ENCODE measurements around the gene CDH4. TPM values are rescaled to one million over a fixed set of nuclear protein-coding genes. Genes with fewer than 3 reads are reported as not detected.

CDH4 gene
- total RNA-seq, 2 donors from 2014 or later: 0.05 to 2.2 TPM

DNA sequence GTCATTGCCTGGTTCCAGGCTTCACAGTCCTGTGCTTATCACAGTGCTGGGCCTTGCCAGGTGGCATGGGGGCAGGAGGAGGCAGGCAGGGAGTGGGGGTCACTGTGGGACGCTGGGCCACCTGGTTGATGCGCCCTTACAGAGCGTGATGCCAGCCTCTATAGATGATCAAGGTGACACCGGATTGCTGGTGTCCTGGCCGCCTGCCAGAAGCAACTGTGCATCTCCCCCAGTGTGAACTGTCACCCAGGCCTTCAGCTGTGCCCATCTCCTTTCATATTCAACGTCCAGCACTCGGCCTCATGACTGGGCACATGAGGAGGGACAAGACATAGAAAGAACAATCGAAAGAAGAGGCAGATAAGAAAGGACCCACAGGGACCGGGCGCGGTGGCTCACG, 494.7 kb downstream of the CDH4 start:
- intact Hi-C loops (cut with DNase I): no loop called here
- Histone ChIP-seq H3K9me3 (no peaks in the 10 kb centered on the region), H3K36me3 (no peaks in the 10 kb centered on the region), H3K27me3 (replicated peaks; ENCODE audit: insufficient read depth) (no peaks in the 10 kb centered on the region), H3K27ac (no peak overlapping the region), H3K4me1 (replicated peaks) (no peaks in the 10 kb centered on the region), H3K4me3 (no peak overlapping the region)
- no peak for DNase-seq (ENCODE audit: low spot score)
- TF ChIP-seq POLR2AphosphoS5 (IDR thresholded peaks at IDR 0.05) (no peak), POLR2A (IDR thresholded peaks at IDR 0.05) (no peak)
- TF ChIP-seq, protein P1, sequence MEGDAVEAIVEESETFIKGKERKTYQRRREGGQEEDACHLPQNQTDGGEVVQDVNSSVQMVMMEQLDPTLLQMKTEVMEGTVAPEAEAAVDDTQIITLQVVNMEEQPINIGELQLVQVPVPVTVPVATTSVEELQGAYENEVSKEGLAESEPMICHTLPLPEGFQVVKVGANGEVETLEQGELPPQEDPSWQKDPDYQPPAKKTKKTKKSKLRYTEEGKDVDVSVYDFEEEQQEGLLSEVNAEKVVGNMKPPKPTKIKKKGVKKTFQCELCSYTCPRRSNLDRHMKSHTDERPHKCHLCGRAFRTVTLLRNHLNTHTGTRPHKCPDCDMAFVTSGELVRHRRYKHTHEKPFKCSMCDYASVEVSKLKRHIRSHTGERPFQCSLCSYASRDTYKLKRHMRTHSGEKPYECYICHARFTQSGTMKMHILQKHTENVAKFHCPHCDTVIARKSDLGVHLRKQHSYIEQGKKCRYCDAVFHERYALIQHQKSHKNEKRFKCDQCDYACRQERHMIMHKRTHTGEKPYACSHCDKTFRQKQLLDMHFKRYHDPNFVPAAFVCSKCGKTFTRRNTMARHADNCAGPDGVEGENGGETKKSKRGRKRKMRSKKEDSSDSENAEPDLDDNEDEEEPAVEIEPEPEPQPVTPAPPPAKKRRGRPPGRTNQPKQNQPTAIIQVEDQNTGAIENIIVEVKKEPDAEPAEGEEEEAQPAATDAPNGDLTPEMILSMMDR (IDR thresholded peaks at IDR 0.05): no peak
- WGBS: 95% methylated on average over 12 of the region's 12 CpGs

DNA sequence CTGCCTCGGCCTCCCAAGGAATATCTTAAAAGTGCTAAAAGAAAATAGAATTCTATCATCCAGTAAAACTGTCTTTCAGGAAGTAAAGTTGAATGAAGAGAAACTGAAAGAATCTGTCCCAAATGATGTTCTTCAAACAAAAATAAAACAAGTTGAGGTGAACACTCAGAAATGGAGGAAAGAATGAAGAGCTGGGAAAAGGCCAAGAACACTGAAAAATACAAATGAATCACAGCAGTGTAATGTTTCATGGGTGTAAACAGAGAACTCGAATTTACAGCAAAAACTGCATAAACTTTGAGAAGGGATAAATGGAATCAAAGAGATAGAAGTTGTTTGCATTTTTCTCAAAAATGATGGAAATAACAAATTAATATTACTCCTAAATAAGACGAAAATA, 496.3 kb downstream of the CDH4 start:
- H3K36me3 ChIP-seq: no peaks in the 10 kb centered on the region
- H3K27ac ChIP-seq: no peak overlapping the region
- intact Hi-C loops (cut with DNase I): no loop called here
- H3K4me3 ChIP-seq: no peak overlapping the region
- 42% methylated on average over 3 of the region's 3 CpGs for WGBS
- no peaks in the 10 kb centered on the region for H3K9me3 ChIP-seq
- no peaks in the 10 kb centered on the region for H3K4me1 ChIP-seq (replicated peaks)
- DNase-seq (ENCODE audit: low spot score): no peak
- no peaks in the 10 kb centered on the region for H3K27me3 ChIP-seq (replicated peaks; ENCODE audit: insufficient read depth)
- no peak for TF ChIP-seq POLR2A (IDR thresholded peaks at IDR 0.05)
- no peak for TF ChIP-seq POLR2AphosphoS5 (IDR thresholded peaks at IDR 0.05)
- TF ChIP-seq, protein P1 (IDR thresholded peaks at IDR 0.05): no peak

DNA sequence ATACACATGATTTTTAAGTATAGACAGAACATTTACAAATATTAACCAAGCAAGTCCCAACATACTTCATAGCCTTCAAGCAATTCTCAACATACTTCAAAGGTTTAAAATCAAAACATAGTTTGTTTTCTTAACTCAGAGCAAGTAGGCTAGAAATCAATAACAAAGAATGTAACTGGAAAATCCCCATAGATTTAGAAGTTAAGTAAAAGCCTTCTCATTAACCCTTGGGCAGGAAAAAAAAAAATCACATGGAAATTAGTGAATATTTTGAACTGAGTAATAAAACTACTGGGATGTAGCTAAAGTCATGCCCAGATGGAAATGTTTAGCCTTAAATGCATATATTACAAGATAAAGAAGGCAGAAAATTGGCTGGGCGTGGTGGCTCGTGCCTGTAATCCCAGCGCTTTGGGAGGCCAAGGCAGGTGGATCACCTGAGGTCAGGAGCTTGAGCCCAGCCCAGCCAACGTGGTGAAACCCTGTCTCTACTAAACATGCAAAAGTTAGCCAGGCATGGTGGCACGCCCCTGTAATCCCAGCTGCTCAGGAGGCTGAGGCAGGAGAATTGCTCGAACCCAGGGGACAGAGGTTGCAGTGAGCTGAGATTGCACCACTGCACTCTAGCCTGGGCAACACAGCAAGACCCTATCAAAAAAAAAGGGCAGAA, 497.5 kb downstream of the CDH4 start:
- no peak overlapping the region for H3K27ac ChIP-seq
- no peaks in the 10 kb centered on the region for H3K9me3 ChIP-seq
- intact Hi-C loops (cut with DNase I): no loop called here
- no peak for TF ChIP-seq POLR2AphosphoS5 (IDR thresholded peaks at IDR 0.05)
- TF ChIP-seq POLR2A (IDR thresholded peaks at IDR 0.05): no peak
- no peak overlapping the region for H3K4me3 ChIP-seq
- no peak for DNase-seq (ENCODE audit: low spot score)
- no peaks in the 10 kb centered on the region for H3K36me3 ChIP-seq
- 62% methylated on average over 6 of the region's 6 CpGs for WGBS
- H3K27me3 ChIP-seq (replicated peaks; ENCODE audit: insufficient read depth): no peaks in the 10 kb centered on the region
- no peaks in the 10 kb centered on the region for H3K4me1 ChIP-seq (replicated peaks)

DNA sequence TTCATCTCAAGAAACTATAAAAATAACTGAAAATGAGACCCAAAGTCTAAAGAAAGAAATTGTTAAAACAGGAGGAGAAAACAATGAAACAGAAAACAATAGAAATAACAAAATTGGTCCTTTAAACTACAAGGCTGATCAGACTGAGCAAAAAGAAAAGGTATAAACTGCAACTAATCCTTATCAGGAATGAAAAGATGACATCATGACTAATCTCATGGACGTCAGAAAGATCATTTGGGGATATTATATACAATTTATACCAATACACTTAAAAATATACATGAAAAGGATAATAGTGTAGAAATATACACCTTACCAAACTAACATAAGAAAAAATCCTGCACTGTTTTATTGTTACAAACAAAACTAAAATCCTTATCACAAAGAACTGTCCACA, 498.0 kb downstream of the CDH4 start:
- Histone ChIP-seq H3K36me3 (no peaks in the 10 kb centered on the region), H3K9me3 (no peaks in the 10 kb centered on the region), H3K27me3 (replicated peaks; ENCODE audit: insufficient read depth) (no peaks in the 10 kb centered on the region), H3K27ac (no peak overlapping the region), H3K4me1 (replicated peaks) (no peaks in the 10 kb centered on the region), H3K4me3 (no peak overlapping the region)
- TF ChIP-seq POLR2A (IDR thresholded peaks at IDR 0.05) (no peak), POLR2AphosphoS5 (IDR thresholded peaks at IDR 0.05) (no peak)
- TF ChIP-seq, protein P1 (IDR thresholded peaks at IDR 0.05): no peak
- intact Hi-C loops (cut with DNase I): no loop called here
- no peak for DNase-seq (ENCODE audit: low spot score)
- 63% methylated on average over 1 of the region's 1 CpG for WGBS

DNA sequence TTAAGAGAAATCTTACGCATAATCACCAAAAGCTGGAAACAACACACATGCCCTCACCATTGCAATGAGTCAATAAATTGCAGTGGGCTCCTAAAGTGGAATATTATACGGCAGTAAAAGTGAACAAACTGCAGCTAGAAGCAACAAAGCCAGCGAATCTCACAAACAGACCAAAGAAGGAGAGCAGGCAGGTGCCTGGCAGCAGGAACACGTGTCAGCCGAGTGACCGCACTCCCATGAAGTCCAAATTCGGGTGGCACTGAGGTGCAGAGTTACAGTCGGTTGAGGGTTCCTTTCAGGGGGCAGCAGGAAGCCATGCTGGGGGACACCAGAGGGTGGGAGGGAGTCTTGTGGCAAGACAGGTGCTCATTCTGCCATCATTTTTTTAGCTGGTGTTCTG, 500.5 kb downstream of the CDH4 start:
- Histone ChIP-seq H3K4me1 (replicated peaks) (no peaks in the 10 kb centered on the region), H3K27ac (no peak overlapping the region), H3K9me3 (no peaks in the 10 kb centered on the region), H3K27me3 (replicated peaks; ENCODE audit: insufficient read depth) (no peaks in the 10 kb centered on the region), H3K4me3 (no peak overlapping the region), H3K36me3 (no peaks in the 10 kb centered on the region)
- TF ChIP-seq POLR2AphosphoS5 (IDR thresholded peaks at IDR 0.05) (no peak), POLR2A (IDR thresholded peaks at IDR 0.05) (no peak)
- TF ChIP-seq, protein P1 (IDR thresholded peaks at IDR 0.05): no peak
- WGBS: 96% methylated on average over 8 of the region's 8 CpGs
- intact Hi-C loops (cut with DNase I): no loop called here
- DNase-seq (ENCODE audit: low spot score): no peak

Data from prostate gland (tissue), 2 donors.